ENCODE measurements around the gene ZIC2.

DNA sequence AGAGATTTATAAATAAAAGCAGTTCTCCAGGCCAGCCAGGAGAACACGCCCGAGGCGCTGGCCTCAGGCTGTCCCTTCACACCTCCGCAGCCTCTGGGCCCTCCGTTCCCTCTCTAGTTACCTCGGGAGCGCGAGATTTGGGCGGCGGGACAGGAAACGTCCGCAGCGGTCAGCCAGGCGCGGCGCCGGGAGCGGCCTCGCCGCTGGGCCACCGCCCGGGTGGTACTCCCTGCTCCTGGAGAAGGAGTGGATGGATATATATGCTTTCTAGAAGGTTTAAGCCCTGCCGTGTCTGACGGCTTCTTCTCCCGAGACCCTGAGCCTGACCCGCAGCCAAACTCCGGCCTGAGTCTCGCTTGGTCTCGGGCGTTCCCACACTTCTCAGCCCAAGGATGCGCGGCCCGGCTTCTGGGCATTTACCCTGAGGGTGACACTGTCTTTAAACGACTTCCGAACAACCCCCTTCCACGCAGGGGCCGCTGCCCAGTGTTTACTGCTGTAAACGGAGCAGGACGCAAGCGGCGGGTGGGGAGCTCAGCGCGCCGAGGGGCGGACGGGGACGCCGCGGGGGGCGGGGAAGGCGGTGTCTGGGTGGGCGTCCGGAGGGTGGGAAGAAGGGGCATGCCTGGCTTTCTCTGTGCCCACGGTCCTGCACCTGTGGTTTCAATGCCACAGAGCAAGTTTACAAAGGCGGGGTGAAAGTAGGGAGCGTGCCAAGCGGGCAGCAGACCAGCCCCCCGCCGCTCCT is 2.0 kb upstream of the ZIC2 start:
- TF ChIP-seq OSR1 (CRISPR knock-in tag; IDR thresholded peaks at IDR 0.05) (no peak), CSDC2 (CRISPR knock-in tag; IDR thresholded peaks at IDR 0.05) (no peak), ZNF565 (CRISPR knock-in tag; conservative IDR thresholded peaks at IDR 0.05; ENCODE audit: low read depth) (no peak), RARB (CRISPR knock-in tag; IDR thresholded peaks at IDR 0.05) (no peak), ZNF70 (CRISPR knock-in tag; IDR thresholded peaks at IDR 0.05) (no peak), ZFP3 (CRISPR knock-in tag; IDR thresholded peaks at IDR 0.05) (no peak), CREB5 (CRISPR knock-in tag; IDR thresholded peaks at IDR 0.05; ENCODE audit: low read depth) (no peak), ZC3H10 (CRISPR knock-in tag; IDR thresholded peaks at IDR 0.05) (no peak), ZFP30 (CRISPR knock-in tag; IDR thresholded peaks at IDR 0.05) (no peak), PATZ1 (CRISPR knock-in tag; IDR thresholded peaks at IDR 0.05; ENCODE audit: borderline replicate concordance) (no peak), ZNF8 (CRISPR knock-in tag; IDR thresholded peaks at IDR 0.05) (no peak)

Data from SK-N-SH treated with all-trans-retinoic acid at 6 μM for 48 hours (cell line).